Activated CD4-positive, alpha-beta T cell treated with anti-CD3 and anti-CD28 coated beads, Interleukin-2, Interleukin-6, amounts not matched to agents 100 ng/mL and 50 ng/mL, durations not matched to agents 16 hours and 8 hours (primary cell): Measurements from ENCODE around the gene SPG11.

ENCODE experiments used
- DNase-seq: peaks from one replicate; pipeline ENCODE4 v3.0.0-alpha.2; 2020

Gene SPG11

GRCh38 chr15:44516436-44516835 is 147.0 kb downstream of the SPG11 start:
- DNase-seq: no peak
